ENCODE measurements around the gene DDN. TPM values are rescaled to one million over a fixed set of nuclear protein-coding genes. Genes with fewer than 3 reads are reported as not detected.
A peak's percentile ranks its signal among the peaks of the same experiment; 100 is the strongest.

Gene DDN
- total RNA-seq, 3 donors from 2014 or later, result 0.57 to 1.4 (median 1.2) TPM

GRCh38 chr12:49012739-49013138, 13.6 kb upstream of the DDN start:
- Mint-ChIP-seq H3K36me3 (ENCODE audit: insufficient read depth) (peaks cover 33% of the 10 kb centered on the region), H3K4me3 (no peak overlapping the region), H3K27me3 (ENCODE audit: low read depth) (no peaks in the 10 kb centered on the region), H3K4me1 (ENCODE audit: low read depth) (peaks cover 23% of the 10 kb centered on the region), H3K9me3 (no peaks in the 10 kb centered on the region)
- DNase-seq, result no peak
- no peak for ATAC-seq

- peaks cover 35% of the 10 kb centered on the region for H3K36me3 Mint-ChIP-seq (ENCODE audit: insufficient read depth)
- no peak overlapping the region for H3K4me3 Mint-ChIP-seq
- DNase-seq, result no peak
- H3K27me3 Mint-ChIP-seq (ENCODE audit: low read depth), result no peaks in the 10 kb centered on the region
- H3K9me3 Mint-ChIP-seq, result no peaks in the 10 kb centered on the region
- ATAC-seq, result no peak
- peaks cover 3% of the 10 kb centered on the region for H3K4me1 Mint-ChIP-seq (ENCODE audit: low read depth)
Measured at GRCh38 chr12:49010092-49010668, 11.0 kb upstream of the DDN start.

- peaks cover 43% of the 10 kb centered on the region for H3K36me3 Mint-ChIP-seq (ENCODE audit: insufficient read depth)
- H3K4me1 Mint-ChIP-seq (ENCODE audit: low read depth), result no peaks in the 10 kb centered on the region
- no peaks in the 10 kb centered on the region for H3K27me3 Mint-ChIP-seq (ENCODE audit: low read depth)
- no peak for DNase-seq
- ATAC-seq, result no peak
- no peaks in the 10 kb centered on the region for H3K9me3 Mint-ChIP-seq
- H3K4me3 Mint-ChIP-seq, result no peak overlapping the region
Measured at GRCh38 chr12:49008943-49009342, 9.8 kb upstream of the DDN start.

- Mint-ChIP-seq H3K9me3 (no peaks in the 10 kb centered on the region), H3K36me3 (ENCODE audit: insufficient read depth) (peaks cover 39% of the 10 kb centered on the region), H3K4me1 (ENCODE audit: low read depth) (peaks cover 30% of the 10 kb centered on the region), H3K4me3 (no peak overlapping the region), H3K27me3 (ENCODE audit: low read depth) (peaks cover 46% of the 10 kb centered on the region)
- no peak for DNase-seq
- no peak for ATAC-seq
Measured at GRCh38 chr12:49000346-49000745, 1.2 kb upstream of the DDN start.

GRCh38 chr12:48998497-48999353, 450 bp downstream of the DDN start:
- DNase-seq (peak; percentile 28), ATAC-seq (peak; percentile 16 to 17)
- no peaks in the 10 kb centered on the region for H3K9me3 Mint-ChIP-seq
- H3K27me3 Mint-ChIP-seq (ENCODE audit: low read depth), result peaks cover 59% of the 10 kb centered on the region
- peak overlapping the region; percentile 47 for H3K4me3 Mint-ChIP-seq
- peaks cover 33% of the 10 kb centered on the region for H3K4me1 Mint-ChIP-seq (ENCODE audit: low read depth)
- H3K36me3 Mint-ChIP-seq (ENCODE audit: insufficient read depth), result peaks cover 27% of the 10 kb centered on the region

- no peak for ATAC-seq
- Mint-ChIP-seq H3K4me1 (ENCODE audit: low read depth) (peaks cover 33% of the 10 kb centered on the region), H3K4me3 (peak overlapping the region; percentile 68), H3K27me3 (ENCODE audit: low read depth) (peaks cover 66% of the 10 kb centered on the region), H3K9me3 (no peaks in the 10 kb centered on the region), H3K36me3 (ENCODE audit: insufficient read depth) (peaks cover 20% of the 10 kb centered on the region)
- peak; percentile 14 for DNase-seq
Measured at GRCh38 chr12:48997719-48998496, 1.3 kb downstream of the DDN start.

- H3K27me3 Mint-ChIP-seq (ENCODE audit: low read depth), result peaks cover 64% of the 10 kb centered on the region
- peaks cover 11% of the 10 kb centered on the region for H3K36me3 Mint-ChIP-seq (ENCODE audit: insufficient read depth)
- ATAC-seq (peak; percentile 44 to 49), DNase-seq (peak; percentile 58)
- peak overlapping the region; percentile 68 for H3K4me3 Mint-ChIP-seq
- H3K9me3 Mint-ChIP-seq, result no peaks in the 10 kb centered on the region
- peaks cover 33% of the 10 kb centered on the region for H3K4me1 Mint-ChIP-seq (ENCODE audit: low read depth)
Measured at GRCh38 chr12:48996794-48997718, 2.1 kb downstream of the DDN start.

GRCh38 chr12:48995086-48995879, 3.9 kb downstream of the DDN start:
- H3K4me3 Mint-ChIP-seq, result no peak overlapping the region

GRCh38 chr12:48994224-48995085, 4.7 kb downstream of the DDN start:
- peaks cover 24% of the 10 kb centered on the region for H3K4me1 Mint-ChIP-seq (ENCODE audit: low read depth)
- DNase-seq (no peak), ATAC-seq (no peak)
- no peaks in the 10 kb centered on the region for H3K36me3 Mint-ChIP-seq (ENCODE audit: insufficient read depth)
- peaks cover 54% of the 10 kb centered on the region for H3K27me3 Mint-ChIP-seq (ENCODE audit: low read depth)
- H3K4me3 Mint-ChIP-seq, result no peak overlapping the region
- no peaks in the 10 kb centered on the region for H3K9me3 Mint-ChIP-seq

More at GRCh38 chr12:48995086-48995879, 3.9 kb downstream of the DDN start:
- ATAC-seq (no peak), DNase-seq (peak; percentile 44)
- no peaks in the 10 kb centered on the region for H3K36me3 Mint-ChIP-seq (ENCODE audit: insufficient read depth)
- peaks cover 54% of the 10 kb centered on the region for H3K27me3 Mint-ChIP-seq (ENCODE audit: low read depth)
- H3K9me3 Mint-ChIP-seq, result no peaks in the 10 kb centered on the region
- H3K4me1 Mint-ChIP-seq (ENCODE audit: low read depth), result peaks cover 32% of the 10 kb centered on the region

- DNase-seq (no peak), ATAC-seq (no peak)
- no peaks in the 10 kb centered on the region for H3K9me3 Mint-ChIP-seq
- peaks cover 58% of the 10 kb centered on the region for H3K27me3 Mint-ChIP-seq (ENCODE audit: low read depth)
- H3K36me3 Mint-ChIP-seq (ENCODE audit: insufficient read depth), result no peaks in the 10 kb centered on the region
- H3K4me3 Mint-ChIP-seq, result no peak overlapping the region
- peaks cover 20% of the 10 kb centered on the region for H3K4me1 Mint-ChIP-seq (ENCODE audit: low read depth)
Measured at GRCh38 chr12:48993787-48994186, 5.4 kb downstream of the DDN start.

GRCh38 chr12:48991247-48992050, 7.7 kb downstream of the DDN start:
- Mint-ChIP-seq H3K27me3 (ENCODE audit: low read depth) (peaks cover 57% of the 10 kb centered on the region), H3K36me3 (ENCODE audit: insufficient read depth) (no peaks in the 10 kb centered on the region), H3K9me3 (no peaks in the 10 kb centered on the region), H3K4me1 (ENCODE audit: low read depth) (peaks cover 18% of the 10 kb centered on the region), H3K4me3 (no peak overlapping the region)
- DNase-seq (no peak), ATAC-seq (no peak)

- no peaks in the 10 kb centered on the region for H3K9me3 Mint-ChIP-seq
- DNase-seq, result no peak
- peaks cover 51% of the 10 kb centered on the region for H3K27me3 Mint-ChIP-seq (ENCODE audit: low read depth)
- no peaks in the 10 kb centered on the region for H3K36me3 Mint-ChIP-seq (ENCODE audit: insufficient read depth)
- peaks cover 15% of the 10 kb centered on the region for H3K4me1 Mint-ChIP-seq (ENCODE audit: low read depth)
- no peak for ATAC-seq
- H3K4me3 Mint-ChIP-seq, result no peak overlapping the region
Measured at GRCh38 chr12:48990552-48990951, 8.6 kb downstream of the DDN start.

Measured in activated T-cell treated with anti-CD3 and anti-CD28 coated beads, Interleukin-2, amount 50 U/mL, for 4 hours (primary cell).